ENCODE results near the gene AGMAT.
A peak's percentile ranks its signal among the peaks of the same experiment; 100 is the strongest.

AGMAT gene

GRCh38 chr1:15525050-15526020 is 59.5 kb downstream of the AGMAT start:
- peak overlapping the region; percentile 94 for H3K27ac ChIP-seq

GRCh38 chr1:15524283-15525049 is 60.4 kb downstream of the AGMAT start:
- no peak for TF ChIP-seq ZFX (IDR thresholded peaks at IDR 0.05; ENCODE audit: borderline replicate concordance)
- TF ChIP-seq, protein P1, sequence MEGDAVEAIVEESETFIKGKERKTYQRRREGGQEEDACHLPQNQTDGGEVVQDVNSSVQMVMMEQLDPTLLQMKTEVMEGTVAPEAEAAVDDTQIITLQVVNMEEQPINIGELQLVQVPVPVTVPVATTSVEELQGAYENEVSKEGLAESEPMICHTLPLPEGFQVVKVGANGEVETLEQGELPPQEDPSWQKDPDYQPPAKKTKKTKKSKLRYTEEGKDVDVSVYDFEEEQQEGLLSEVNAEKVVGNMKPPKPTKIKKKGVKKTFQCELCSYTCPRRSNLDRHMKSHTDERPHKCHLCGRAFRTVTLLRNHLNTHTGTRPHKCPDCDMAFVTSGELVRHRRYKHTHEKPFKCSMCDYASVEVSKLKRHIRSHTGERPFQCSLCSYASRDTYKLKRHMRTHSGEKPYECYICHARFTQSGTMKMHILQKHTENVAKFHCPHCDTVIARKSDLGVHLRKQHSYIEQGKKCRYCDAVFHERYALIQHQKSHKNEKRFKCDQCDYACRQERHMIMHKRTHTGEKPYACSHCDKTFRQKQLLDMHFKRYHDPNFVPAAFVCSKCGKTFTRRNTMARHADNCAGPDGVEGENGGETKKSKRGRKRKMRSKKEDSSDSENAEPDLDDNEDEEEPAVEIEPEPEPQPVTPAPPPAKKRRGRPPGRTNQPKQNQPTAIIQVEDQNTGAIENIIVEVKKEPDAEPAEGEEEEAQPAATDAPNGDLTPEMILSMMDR (IDR thresholded peaks at IDR 0.05): no peak
- peak overlapping the region; percentile 94 for H3K27ac ChIP-seq

More at GRCh38 chr1:15525050-15526020, 59.5 kb downstream of the AGMAT start:
- TF ChIP-seq, protein P1 (IDR thresholded peaks at IDR 0.05): no peak
- TF ChIP-seq ZFX (IDR thresholded peaks at IDR 0.05; ENCODE audit: borderline replicate concordance): no peak

- TF ChIP-seq ZFX (IDR thresholded peaks at IDR 0.05; ENCODE audit: borderline replicate concordance): no peak
- TF ChIP-seq, protein P1 (IDR thresholded peaks at IDR 0.05): no peak
- H3K27ac ChIP-seq: peak within 1 kb of the TSS; percentile 94
Observed at GRCh38 chr1:15524021-15524282, 60.9 kb downstream of the AGMAT start, which contains the start of gene CASP9. TSS of gene CASP9 (minus strand) at chr1:15524215. CDS start at chr1:15524200, 15 bp downstream.

GRCh38 chr1:15523104-15524020 is 61.5 kb downstream of the AGMAT start:
- no peak for TF ChIP-seq ZFX (IDR thresholded peaks at IDR 0.05; ENCODE audit: borderline replicate concordance)
- TF ChIP-seq, protein P1 (IDR thresholded peaks at IDR 0.05): no peak
- peak overlapping the region; percentile 94 for H3K27ac ChIP-seq

DNA sequence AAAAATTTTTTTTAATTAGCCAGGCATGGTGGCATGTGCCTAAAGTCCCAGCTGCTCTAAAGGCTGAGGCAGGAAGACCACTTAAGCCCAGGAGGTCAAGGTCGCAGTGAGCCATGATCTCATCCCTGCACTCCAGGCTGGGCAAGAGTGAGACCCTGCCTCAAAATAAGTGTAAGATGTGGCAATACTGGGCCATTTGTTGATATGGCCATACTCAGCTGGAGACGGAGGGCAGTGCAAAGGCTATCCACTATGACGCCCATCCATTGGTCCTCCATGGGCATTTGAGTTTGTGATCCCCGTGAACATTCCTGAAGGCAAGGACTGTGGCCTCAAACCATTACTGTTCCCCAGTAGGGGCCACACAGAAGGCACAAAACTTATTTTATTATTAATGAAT is 62.3 kb downstream of the AGMAT start:
- TF ChIP-seq ZFX (IDR thresholded peaks at IDR 0.05; ENCODE audit: borderline replicate concordance): no peak
- TF ChIP-seq, protein P1 (IDR thresholded peaks at IDR 0.05): no peak
- H3K27ac ChIP-seq: no peak overlapping the region
